GM12878 (cell line): ENCODE data around the gene DGCR8. TPM values are rescaled to one million over a fixed set of nuclear protein-coding genes. Genes with fewer than 3 reads are reported as not detected.

Experiments
- ATAC-seq: fragments of 200-7000 bp; cut with Tn5 transposase; 3 replicates; pipeline ENCODE4 v1.9.1; 2020; ENCODE audit warnings: mild to moderate bottlenecking, moderate library complexity
- BruUV-seq: library from RNA; stranded (reverse); fragments of 400-500 nt; replicated peaks from 2 replicates; lab custom pipeline; 2021; lab: Mats Ljungman, UMichigan
- CTCF ChIA-PET: fragments of 300-600 bp; sonication (Branson Sonifier 250); formaldehyde crosslinking; extraction: SDS; loops from one replicate; lab custom pipeline; 2021; ENCODE audit warnings: inconsistent platforms; lab: Yijun Ruan, JAX
- POLR2A ChIA-PET: fragments of 350-600 bp; formaldehyde crosslinking; extraction: SDS; loops from one replicate; lab custom pipeline; 2021; ENCODE audit warnings: inconsistent platforms; lab: Charles Lee
- RAD21 ChIA-PET: fragments of 300-600 bp; sonication (Branson Sonifier 250); formaldehyde crosslinking; loops from one replicate; lab custom pipeline; 2023; ENCODE audit warnings: antibody characterized with exemption; ENCODE audit not compliant: unreplicated experiment; lab: Charles Lee
- SMC1A ChIA-PET: fragments of 300-600 bp; sonication (Branson Sonifier 250); formaldehyde crosslinking; loops from one replicate; lab custom pipeline; 2023; ENCODE audit not compliant: unreplicated experiment, uncharacterized antibody; lab: Charles Lee
- DNase-seq: peaks from one replicate; pipeline ENCODE4 v3.0.0-alpha.2; 2011; ENCODE audit warnings: low read depth, low spot score
- FAIRE-seq: peaks from 3 replicates; lab custom pipeline; 2011; peaks lifted over from hg19 to GRCh38; lab: Jason Lieb, UNC
- H2AFZ ChIP-seq: 2 replicates; pipeline ENCODE4 v1.6.0; 2011; ENCODE audit warnings: low read depth, low read length, control low read depth; ENCODE audit not compliant: control insufficient read depth
- H3K27ac ChIP-seq: 2 replicates; pipeline ENCODE4 v1.5.1; 2011; ENCODE audit warnings: control low read depth; ENCODE audit not compliant: control insufficient read depth, insufficient read depth
- H3K27me3 ChIP-seq, 2 experiments: replicated peaks in 1 of 2; 2 replicates each; pipeline versions ENCODE4 v1.6.0 to v1.6.1; 2011; ENCODE audit warnings: low read length in 1 of 2; ENCODE audit not compliant: control insufficient read depth in 2 of 2, insufficient read depth in 2 of 2
- H3K36me3 ChIP-seq, 2 experiments: 2 replicates each; pipeline ENCODE4 v1.5.1; 2011; ENCODE audit warnings: low read length in 1 of 2; ENCODE audit not compliant: control insufficient read depth in 2 of 2, insufficient read depth in 2 of 2
- H3K4me1 ChIP-seq: 2 replicates; pipeline ENCODE4 v1.6.1; 2011; ENCODE audit warnings: mild to moderate bottlenecking, low read length, moderate library complexity, mixed read lengths; ENCODE audit not compliant: control insufficient read depth, insufficient read depth
- H3K4me2 ChIP-seq: 2 replicates; pipeline ENCODE4 v1.6.0; 2011; ENCODE audit warnings: control low read depth; ENCODE audit not compliant: control insufficient read depth, insufficient read depth
- H3K4me3 ChIP-seq: fragments of 200-600 bp; sonication (generic); 2 replicates; pipeline ENCODE4 v1.5.1; 2016
- H3K79me2 ChIP-seq: 2 replicates; pipeline ENCODE4 v1.6.0; 2011; ENCODE audit warnings: low read length; ENCODE audit not compliant: control insufficient read depth, insufficient read depth
- H3K9ac ChIP-seq: 2 replicates; pipeline ENCODE4 v1.8.0; 2011; ENCODE audit warnings: low read length, control low read depth, mixed read lengths; ENCODE audit not compliant: control insufficient read depth, insufficient read depth
- H3K9me3 ChIP-seq: replicated peaks from 3 replicates; pipeline ENCODE4 v1.5.1; 2011; ENCODE audit warnings: mild to moderate bottlenecking, low read length; ENCODE audit not compliant: control insufficient read depth, insufficient read depth
- H4K20me1 ChIP-seq: 2 replicates; pipeline ENCODE4 v1.6.0; 2011; ENCODE audit not compliant: control insufficient read depth, insufficient read depth
- CBX3 ChIP-seq: fragments of 200-600 bp; sonication (generic); IDR thresholded peaks from 2 replicates; pipeline ENCODE4 v1.6.1; 2016; ENCODE audit warnings: low read depth, borderline replicate concordance
- EP300 ChIP-seq, 2 experiments: fragments of 150-350 bp in 1 of 2; IDR thresholded peaks; 2 replicates each; pipeline ENCODE4 v1.6.1; 2011 to 2012; ENCODE audit warnings: low read depth in 2 of 2, low read length in 2 of 2, borderline replicate concordance in 1 of 2, improper control_type of control experiment in 1 of 2, inconsistent platforms in 1 of 2; ENCODE audit not compliant: control insufficient read depth in 1 of 2
- ETV6 ChIP-seq, 2 experiments: fragments of 450-650 bp in 1 of 2; IDR thresholded peaks in 1 of 2; conservative IDR thresholded peaks in 1 of 2; 2 replicates each; pipeline ENCODE4 v1.6.1; 2014; ENCODE audit warnings: antibody characterized with exemption in 1 of 2, borderline replicate concordance in 1 of 2, low read depth in 1 of 2, mild to moderate bottlenecking in 1 of 2, moderate library complexity in 1 of 2
- IKZF1 ChIP-seq: fragments of 450-650 bp; conservative IDR thresholded peaks from 2 replicates; pipeline ENCODE4 v1.6.1; 2017; ENCODE audit warnings: antibody characterized with exemption, mild to moderate bottlenecking
- MYB ChIP-seq: fragments of 150-350 bp; IDR thresholded peaks from 2 replicates; pipeline ENCODE4 v1.6.1; 2014; ENCODE audit warnings: mild to moderate bottlenecking, low read depth, low read length, borderline replicate concordance
- NR2F1 ChIP-seq: fragments of 450-650 bp; conservative IDR thresholded peaks from 2 replicates; pipeline ENCODE4 v1.6.1; 2017; ENCODE audit warnings: mild to moderate bottlenecking
- SP1 ChIP-seq: IDR thresholded peaks from one replicate; pipeline ENCODE4 v1.6.1; 2011; ENCODE audit warnings: low read depth, low read length
- ZNF24 ChIP-seq: fragments of 450-650 bp; IDR thresholded peaks from 2 replicates; pipeline ENCODE4 v1.6.1; 2017; ENCODE audit warnings: antibody characterized with exemption, mild to moderate bottlenecking
- ZSCAN29 ChIP-seq: fragments of 450-650 bp; IDR thresholded peaks from 2 replicates; pipeline ENCODE4 v1.6.1; 2017; ENCODE audit warnings: mild to moderate bottlenecking, moderate library complexity
- WGBS: methylation state at CpG from one replicate; pipeline ENCODE4 v1.1.6; 2016; ENCODE audit warnings: low lambda C conversion rate; ENCODE audit not compliant: insufficient replicate concordance, insufficient coverage; ENCODE audit errors: missing lambda C conversion rate; 5-methylcytosine and 5-hydroxymethylcytosine counted together
- in situ Hi-C: fragments of 300-500 bp; cut with MboI; formaldehyde crosslinking; loops from 9 replicates; pipeline ENCODE4 v1.14.3; 2018; ENCODE audit warnings: mixed read lengths
- intact Hi-C: fragments of 100-400 bp; cut with micrococcal nuclease; formaldehyde crosslinking; loops from one replicate; pipeline ENCODE4 v1.14.2; 2022; ENCODE audit not compliant: unreplicated experiment
- polyA plus RNA-seq, 11 experiments: library from polyadenylated mRNA; depleted of rRNA in 4 of 11; unstranded in 6 of 11; stranded (reverse) in 5 of 11; fragments of >200 nt; fragmentation: Nextera tagmentation in 4 of 11; fragmentation: Illumina TruSeq in 1 of 11; extraction: Ambion mirVana in 4 of 11; extraction: Trizol in 1 of 11; gene quantifications; 1 replicate in 1 of 11; 2 replicates in 10 of 11; pipeline versions ENCODE4 v1.2.1 to v1.2.3, GENCODE V29; 2011 to 2016; ENCODE audit warnings: inconsistent platforms in 2 of 11, missing spikeins in 2 of 11, low read depth in 1 of 11
- total RNA-seq, 4 experiments: library from RNA; depleted of rRNA in 3 of 4; stranded (reverse); fragments of >200 nt in 3 of 4; fragmentation: Illumina TruSeq in 1 of 4; extraction: Trizol in 1 of 4; gene quantifications; 2 replicates each; pipeline versions ENCODE4 v1.2.1 to v1.2.3, GENCODE V29; 2013 to 2021
- TF ChIP-seq, protein P1 (sequence below): IDR thresholded peaks from 2 replicates; pipeline ENCODE4 v1.6.1; 2011; ENCODE audit warnings: low read depth, low read length, improper control_type of control experiment, borderline replicate concordance
- TF ChIP-seq, protein P2 (sequence below): fragments of 450-650 bp; conservative IDR thresholded peaks from 2 replicates; pipeline ENCODE4 v1.6.1; 2017; ENCODE audit warnings: mild to moderate bottlenecking, moderate library complexity
- TF ChIP-seq, protein P3 (sequence below): fragments of 450-650 bp; IDR thresholded peaks from 2 replicates; pipeline ENCODE4 v1.6.1; 2018; ENCODE audit warnings: borderline replicate concordance, mild to moderate bottlenecking; ENCODE audit not compliant: partially characterized antibody
- TF ChIP-seq, protein P4 (sequence below): fragments of 450-650 bp; IDR thresholded peaks from 2 replicates; pipeline ENCODE4 v1.6.1; 2016; ENCODE audit warnings: mild to moderate bottlenecking, moderate library complexity, borderline replicate concordance

The DGCR8 gene
- total and polyA plus RNA-seq, 10 of the 15 experiments (the other 5 are each of a cell fraction or from before 2014, with no cell fraction given) = 1.2 to 35.1 (median 17.2) TPM

DNA sequence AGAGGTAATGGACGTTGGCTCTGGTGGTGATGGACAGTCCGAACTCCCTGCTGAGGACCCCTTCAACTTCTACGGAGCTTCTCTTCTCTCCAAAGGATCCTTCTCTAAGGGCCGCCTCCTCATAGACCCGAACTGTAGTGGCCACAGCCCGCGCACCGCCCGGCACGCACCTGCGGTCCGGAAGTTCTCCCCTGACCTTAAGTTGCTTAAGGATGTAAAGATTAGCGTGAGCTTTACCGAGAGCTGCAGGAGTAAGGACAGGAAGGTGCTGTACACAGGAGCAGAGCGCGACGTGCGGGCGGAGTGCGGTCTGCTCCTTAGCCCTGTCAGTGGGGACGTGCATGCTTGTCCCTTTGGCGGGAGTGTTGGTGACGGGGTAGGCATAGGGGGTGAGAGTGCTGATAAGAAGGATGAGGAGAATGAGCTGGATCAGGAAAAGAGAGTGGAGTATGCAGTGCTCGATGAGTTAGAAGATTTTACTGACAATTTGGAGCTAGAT, 6.1 kb downstream of the DGCR8 start:
- Histone ChIP-seq H3K36me3 (peaks cover 23 to 31% of the 10 kb centered on the region in 2 experiments), H3K4me2 (no peak overlapping the region), H3K9me3 (no peaks in the 10 kb centered on the region), H2AFZ (no peak overlapping the region), H3K79me2 (peaks cover 42% of the 10 kb centered on the region), H3K9ac (no peak overlapping the region), H4K20me1 (no peaks in the 10 kb centered on the region), H3K27ac (no peak overlapping the region), H3K4me3 (no peak overlapping the region), H3K27me3 (no peaks in the 10 kb centered on the region), H3K4me1 (peaks cover 7% of the 10 kb centered on the region)
- SMC1A ChIA-PET = no interaction called here
- POLR2A ChIA-PET = interaction anchor here (0.8 kb wide), 1 partner anchor 10 kb away, joined by 3 read pairs; no protein-coding TSS in a partner anchor
- DNase-seq (no peak), ATAC-seq (no peak), FAIRE-seq (no peak)
- BruUV-seq = no TSS peak
- in situ Hi-C loops (no loop called here), intact Hi-C loops (no loop called here)
- CTCF ChIA-PET = no interaction called here
- TF ChIP-seq IKZF1 = no peak
- no peak for TF ChIP-seq ETV6 (conservative IDR thresholded peaks at IDR 0.05 in 1 of 2, IDR thresholded peaks at IDR 0.05 in 1 of 2; ENCODE audit: borderline replicate concordance in 1 of 2, low read depth in 1 of 2)
- no peak for TF ChIP-seq NR2F1
- no peak for TF ChIP-seq EP300 (IDR thresholded peaks at IDR 0.05; ENCODE audit: borderline replicate concordance in 1 of 2, control insufficient read depth in 1 of 2, low read depth in 2 of 2, low read length in 2 of 2)
- no peak for TF ChIP-seq ZNF24
- TF ChIP-seq CBX3 = no peak
- TF ChIP-seq ZSCAN29 = no peak
- TF ChIP-seq, protein P1, sequence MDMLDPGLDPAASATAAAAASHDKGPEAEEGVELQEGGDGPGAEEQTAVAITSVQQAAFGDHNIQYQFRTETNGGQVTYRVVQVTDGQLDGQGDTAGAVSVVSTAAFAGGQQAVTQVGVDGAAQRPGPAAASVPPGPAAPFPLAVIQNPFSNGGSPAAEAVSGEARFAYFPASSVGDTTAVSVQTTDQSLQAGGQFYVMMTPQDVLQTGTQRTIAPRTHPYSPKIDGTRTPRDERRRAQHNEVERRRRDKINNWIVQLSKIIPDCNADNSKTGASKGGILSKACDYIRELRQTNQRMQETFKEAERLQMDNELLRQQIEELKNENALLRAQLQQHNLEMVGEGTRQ = no peak
- TF ChIP-seq, protein P2, sequence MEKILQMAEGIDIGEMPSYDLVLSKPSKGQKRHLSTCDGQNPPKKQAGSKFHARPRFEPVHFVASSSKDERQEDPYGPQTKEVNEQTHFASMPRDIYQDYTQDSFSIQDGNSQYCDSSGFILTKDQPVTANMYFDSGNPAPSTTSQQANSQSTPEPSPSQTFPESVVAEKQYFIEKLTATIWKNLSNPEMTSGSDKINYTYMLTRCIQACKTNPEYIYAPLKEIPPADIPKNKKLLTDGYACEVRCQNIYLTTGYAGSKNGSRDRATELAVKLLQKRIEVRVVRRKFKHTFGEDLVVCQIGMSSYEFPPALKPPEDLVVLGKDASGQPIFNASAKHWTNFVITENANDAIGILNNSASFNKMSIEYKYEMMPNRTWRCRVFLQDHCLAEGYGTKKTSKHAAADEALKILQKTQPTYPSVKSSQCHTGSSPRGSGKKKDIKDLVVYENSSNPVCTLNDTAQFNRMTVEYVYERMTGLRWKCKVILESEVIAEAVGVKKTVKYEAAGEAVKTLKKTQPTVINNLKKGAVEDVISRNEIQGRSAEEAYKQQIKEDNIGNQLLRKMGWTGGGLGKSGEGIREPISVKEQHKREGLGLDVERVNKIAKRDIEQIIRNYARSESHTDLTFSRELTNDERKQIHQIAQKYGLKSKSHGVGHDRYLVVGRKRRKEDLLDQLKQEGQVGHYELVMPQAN = no peak
- TF ChIP-seq, protein P3, sequence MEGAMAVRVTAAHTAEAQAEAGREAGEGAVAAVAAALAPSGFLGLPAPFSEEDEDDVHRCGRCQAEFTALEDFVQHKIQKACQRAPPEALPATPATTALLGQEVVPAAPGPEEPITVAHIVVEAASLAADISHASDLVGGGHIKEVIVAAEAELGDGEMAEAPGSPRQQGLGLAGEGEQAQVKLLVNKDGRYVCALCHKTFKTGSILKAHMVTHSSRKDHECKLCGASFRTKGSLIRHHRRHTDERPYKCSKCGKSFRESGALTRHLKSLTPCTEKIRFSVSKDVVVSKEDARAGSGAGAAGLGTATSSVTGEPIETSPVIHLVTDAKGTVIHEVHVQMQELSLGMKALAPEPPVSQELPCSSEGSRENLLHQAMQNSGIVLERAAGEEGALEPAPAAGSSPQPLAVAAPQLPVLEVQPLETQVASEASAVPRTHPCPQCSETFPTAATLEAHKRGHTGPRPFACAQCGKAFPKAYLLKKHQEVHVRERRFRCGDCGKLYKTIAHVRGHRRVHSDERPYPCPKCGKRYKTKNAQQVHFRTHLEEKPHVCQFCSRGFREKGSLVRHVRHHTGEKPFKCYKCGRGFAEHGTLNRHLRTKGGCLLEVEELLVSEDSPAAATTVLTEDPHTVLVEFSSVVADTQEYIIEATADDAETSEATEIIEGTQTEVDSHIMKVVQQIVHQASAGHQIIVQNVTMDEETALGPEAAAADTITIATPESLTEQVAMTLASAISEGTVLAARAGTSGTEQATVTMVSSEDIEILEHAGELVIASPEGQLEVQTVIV = no peak
- no peak for TF ChIP-seq SP1
- TF ChIP-seq, protein P4, sequence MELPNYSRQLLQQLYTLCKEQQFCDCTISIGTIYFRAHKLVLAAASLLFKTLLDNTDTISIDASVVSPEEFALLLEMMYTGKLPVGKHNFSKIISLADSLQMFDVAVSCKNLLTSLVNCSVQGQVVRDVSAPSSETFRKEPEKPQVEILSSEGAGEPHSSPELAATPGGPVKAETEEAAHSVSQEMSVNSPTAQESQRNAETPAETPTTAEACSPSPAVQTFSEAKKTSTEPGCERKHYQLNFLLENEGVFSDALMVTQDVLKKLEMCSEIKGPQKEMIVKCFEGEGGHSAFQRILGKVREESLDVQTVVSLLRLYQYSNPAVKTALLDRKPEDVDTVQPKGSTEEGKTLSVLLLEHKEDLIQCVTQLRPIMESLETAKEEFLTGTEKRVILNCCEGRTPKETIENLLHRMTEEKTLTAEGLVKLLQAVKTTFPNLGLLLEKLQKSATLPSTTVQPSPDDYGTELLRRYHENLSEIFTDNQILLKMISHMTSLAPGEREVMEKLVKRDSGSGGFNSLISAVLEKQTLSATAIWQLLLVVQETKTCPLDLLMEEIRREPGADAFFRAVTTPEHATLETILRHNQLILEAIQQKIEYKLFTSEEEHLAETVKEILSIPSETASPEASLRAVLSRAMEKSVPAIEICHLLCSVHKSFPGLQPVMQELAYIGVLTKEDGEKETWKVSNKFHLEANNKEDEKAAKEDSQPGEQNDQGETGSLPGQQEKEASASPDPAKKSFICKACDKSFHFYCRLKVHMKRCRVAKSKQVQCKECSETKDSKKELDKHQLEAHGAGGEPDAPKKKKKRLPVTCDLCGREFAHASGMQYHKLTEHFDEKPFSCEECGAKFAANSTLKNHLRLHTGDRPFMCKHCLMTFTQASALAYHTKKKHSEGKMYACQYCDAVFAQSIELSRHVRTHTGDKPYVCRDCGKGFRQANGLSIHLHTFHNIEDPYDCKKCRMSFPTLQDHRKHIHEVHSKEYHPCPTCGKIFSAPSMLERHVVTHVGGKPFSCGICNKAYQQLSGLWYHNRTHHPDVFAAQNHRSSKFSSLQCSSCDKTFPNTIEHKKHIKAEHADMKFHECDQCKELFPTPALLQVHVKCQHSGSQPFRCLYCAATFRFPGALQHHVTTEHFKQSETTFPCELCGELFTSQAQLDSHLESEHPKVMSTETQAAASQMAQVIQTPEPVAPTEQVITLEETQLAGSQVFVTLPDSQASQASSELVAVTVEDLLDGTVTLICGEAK = no peak
- TF ChIP-seq MYB = no peak
- WGBS = 97% methylated on average over 24 of the region's 24 CpGs
- RAD21 ChIA-PET = no interaction called here
